ENCODE measurements around the gene HSD17B1. TPM values are rescaled to one million over a fixed set of nuclear protein-coding genes. Genes with fewer than 3 reads are reported as not detected.

Gene HSD17B1
- polyA plus RNA-seq, 4 donors: 2.2 to 5.8 (median 3.5) TPM

GRCh38 chr17:42564815-42565522, 12.2 kb downstream of the HSD17B1 start:
- no peak for DNase-seq (ENCODE audit: low read depth in 4 of 4, low spot score in 3 of 4)

GRCh38 chr17:42565523-42566214, 12.9 kb downstream of the HSD17B1 start:
- no peak for DNase-seq (ENCODE audit: low read depth in 4 of 4, low spot score in 3 of 4)

GRCh38 chr17:42566215-42566882, 13.6 kb downstream of the HSD17B1 start:
- DNase-seq (ENCODE audit: low read depth in 4 of 4, low spot score in 3 of 4): no peak

- peak in 3 of 4 donors; percentile 73 to 79 (median 76) for DNase-seq (ENCODE audit: low read depth in 4 of 4, low spot score in 3 of 4)
Observed at GRCh38 chr17:42566883-42567573, 14.3 kb downstream of the HSD17B1 start, which contains the start of gene MLX. Gene MLX, plus strand, starts transcription at chr17:42567100. Its CDS starts 25 bp downstream, at chr17:42567125.

- DNase-seq (ENCODE audit: low read depth in 4 of 4, low spot score in 3 of 4): no peak
Observed at GRCh38 chr17:42568341-42569111, 15.8 kb downstream of the HSD17B1 start.

GRCh38 chr17:42571435-42572225, 18.9 kb downstream of the HSD17B1 start:
- DNase-seq (ENCODE audit: low read depth in 4 of 4, low spot score in 3 of 4): no peak

- DNase-seq (ENCODE audit: low read depth in 4 of 4, low spot score in 3 of 4): no peak
Observed at GRCh38 chr17:42573095-42573494, 20.4 kb downstream of the HSD17B1 start.

GRCh38 chr17:42574463-42574862, 21.7 kb downstream of the HSD17B1 start:
- DNase-seq (ENCODE audit: low read depth in 4 of 4, low spot score in 3 of 4): no peak

GRCh38 chr17:42577140-42577531, 24.4 kb downstream of the HSD17B1 start:
- no peak for DNase-seq (ENCODE audit: low read depth in 4 of 4, low spot score in 3 of 4)

- DNase-seq (ENCODE audit: low read depth in 4 of 4, low spot score in 3 of 4): peak; percentile 76 to 90 (median 79)
Observed at GRCh38 chr17:42577532-42578281, 25.0 kb downstream of the HSD17B1 start, which contains the start of gene PSMC3IP. Gene PSMC3IP, minus strand, starts transcription at chr17:42577729. Its CDS starts 43 bp downstream, at chr17:42577686.

- DNase-seq (ENCODE audit: low read depth in 4 of 4, low spot score in 3 of 4): peak in 2 of 4 donors; percentile 68 to 73
Observed at GRCh38 chr17:42578282-42578869, 25.7 kb downstream of the HSD17B1 start.

GRCh38 chr17:42579794-42580551, 27.2 kb downstream of the HSD17B1 start:
- no peak for DNase-seq (ENCODE audit: low read depth in 4 of 4, low spot score in 3 of 4)

GRCh38 chr17:42581744-42582270, 29.1 kb downstream of the HSD17B1 start:
- no peak for DNase-seq (ENCODE audit: low read depth in 4 of 4, low spot score in 3 of 4)

GRCh38 chr17:42584880-42585279, 32.2 kb downstream of the HSD17B1 start:
- DNase-seq (ENCODE audit: low read depth in 4 of 4, low spot score in 3 of 4): no peak

GRCh38 chr17:42585353-42585752, 32.6 kb downstream of the HSD17B1 start:
- no peak for DNase-seq (ENCODE audit: low read depth in 4 of 4, low spot score in 3 of 4)

GRCh38 chr17:42586514-42587230, 33.9 kb downstream of the HSD17B1 start:
- DNase-seq (ENCODE audit: low read depth in 4 of 4, low spot score in 3 of 4): no peak
